HepG2 (cell line): Measurements from ENCODE around the gene CHD9. TPM values are rescaled to one million over a fixed set of nuclear protein-coding genes. Genes with fewer than 3 reads are reported as not detected.

ENCODE experiments used
- CREM ChIP-seq, 2 experiments: sonication (generic) in 1 of 2; formaldehyde crosslinking in 1 of 2; IDR thresholded peaks; 2 replicates each; pipeline versions ENCODE4 v1.4.0 to v1.6.1; 2016 to 2020; ENCODE audit warnings: antibody characterized with exemption in 1 of 2, mild to moderate bottlenecking in 1 of 2, missing genetic modification reagents in 1 of 2
- KLF16 ChIP-seq, 2 experiments: sonication (generic) in 1 of 2; formaldehyde crosslinking in 1 of 2; IDR thresholded peaks; 2 replicates each; pipeline versions ENCODE4 v1.6.1 to v1.8.0; 2016 to 2023; ENCODE audit warnings: missing genetic modification reagents in 2 of 2, missing compliant biosample characterization in 1 of 2
- KLF9 ChIP-seq: IDR thresholded peaks from 2 replicates; pipeline ENCODE4 v1.6.1; 2016; ENCODE audit warnings: low read depth
- NONO ChIP-seq, 2 experiments: fragments of 450-650 bp in 1 of 2; sonication (generic) in 1 of 2; formaldehyde crosslinking in 1 of 2; IDR thresholded peaks in 1 of 2; conservative IDR thresholded peaks in 1 of 2; 2 replicates each; pipeline versions ENCODE4 v1.6.1 to v1.8.0; 2017 to 2022; ENCODE audit warnings: mild to moderate bottlenecking in 1 of 2, missing genetic modification reagents in 1 of 2, moderate library complexity in 1 of 2
- RFX5 ChIP-seq: IDR thresholded peaks from 2 replicates; pipeline ENCODE4 v1.6.1; 2011; ENCODE audit warnings: low read depth, low read length, improper control_type of control experiment
- RXRB ChIP-seq: IDR thresholded peaks from 2 replicates; pipeline ENCODE4 v1.6.1; 2016; ENCODE audit warnings: borderline replicate concordance, missing genetic modification reagents, missing compliant biosample characterization
- SAFB2 ChIP-seq: sonication (generic); formaldehyde crosslinking; IDR thresholded peaks from 2 replicates; pipeline ENCODE4 v1.5.1; 2020; ENCODE audit warnings: missing genetic modification reagents, low read depth, mild to moderate bottlenecking, borderline replicate concordance
- SUZ12 ChIP-seq: fragments of 150-350 bp; IDR thresholded peaks from 2 replicates; pipeline ENCODE4 v1.6.1; 2014; ENCODE audit warnings: low read depth, low read length
- XBP1 ChIP-seq: sonication (generic); formaldehyde crosslinking; IDR thresholded peaks from 2 replicates; pipeline ENCODE4 v1.5.0; 2020; ENCODE audit warnings: missing genetic modification reagents
- ZFP90 ChIP-seq: sonication (generic); formaldehyde crosslinking; IDR thresholded peaks from 2 replicates; pipeline ENCODE4 v1.8.0; 2022; ENCODE audit warnings: missing genetic modification reagents, mild to moderate bottlenecking, inconsistent platforms, borderline replicate concordance
- ZMYM3 ChIP-seq: sonication (generic); formaldehyde crosslinking; IDR thresholded peaks from 2 replicates; pipeline ENCODE4 v1.5.1; 2020; ENCODE audit warnings: mild to moderate bottlenecking, missing genetic modification reagents
- ZNF326 ChIP-seq: sonication (generic); formaldehyde crosslinking; IDR thresholded peaks from 2 replicates; pipeline ENCODE4 v1.4.0; 2020; ENCODE audit warnings: missing genetic modification reagents, borderline replicate concordance
- ZNF350 ChIP-seq: sonication (generic); formaldehyde crosslinking; IDR thresholded peaks from 2 replicates; pipeline ENCODE4 v1.4.0; 2020; ENCODE audit warnings: mild to moderate bottlenecking, low read depth, missing genetic modification reagents, borderline replicate concordance
- ZNF543 ChIP-seq: sonication (generic); formaldehyde crosslinking; IDR thresholded peaks from 2 replicates; pipeline ENCODE4 v1.4.0; 2020; ENCODE audit warnings: mild to moderate bottlenecking, missing genetic modification reagents
- ZNF550 ChIP-seq: sonication (generic); formaldehyde crosslinking; IDR thresholded peaks from 2 replicates; pipeline ENCODE4 v1.4.0; 2020; ENCODE audit warnings: mild to moderate bottlenecking, missing genetic modification reagents, borderline replicate concordance
- ZNF629 ChIP-seq: sonication (generic); formaldehyde crosslinking; conservative IDR thresholded peaks from 2 replicates; pipeline ENCODE4 v1.5.0; 2020; ENCODE audit warnings: missing genetic modification reagents
- ZNF782 ChIP-seq: sonication (generic); formaldehyde crosslinking; IDR thresholded peaks from 2 replicates; pipeline ENCODE4 v1.4.0; 2020; ENCODE audit warnings: missing genetic modification reagents, mild to moderate bottlenecking, borderline replicate concordance
- ZNF816 ChIP-seq: sonication (generic); formaldehyde crosslinking; IDR thresholded peaks from 2 replicates; pipeline ENCODE4 v1.8.0; 2022; ENCODE audit warnings: missing genetic modification reagents, mild to moderate bottlenecking, borderline replicate concordance
- polyA plus RNA-seq, 8 experiments: library from polyadenylated mRNA; depleted of rRNA in 3 of 8; stranded (reverse) in 7 of 8; unstranded in 1 of 8; fragments of >200 nt; fragmentation: Illumina TruSeq in 4 of 8; extraction: Trizol in 4 of 8; gene quantifications; 2 replicates each; pipeline versions ENCODE4 v1.2.1 to v1.2.3, GENCODE V29; 2011 to 2016; ENCODE audit warnings: low read depth in 4 of 8, missing spikeins in 1 of 8, mixed read lengths in 1 of 8; ENCODE audit not compliant: insufficient read depth in 1 of 8
- total RNA-seq, 5 experiments: library from RNA; depleted of rRNA; stranded (reverse); fragments of >200 nt; fragmentation: Illumina TruSeq; extraction: Trizol; gene quantifications; 2 replicates each; pipeline ENCODE4 v1.2.3, GENCODE V29; 2016; ENCODE audit warnings: low read depth in 1 of 5
- TF ChIP-seq, protein P1 (sequence below): sonication (generic); formaldehyde crosslinking; IDR thresholded peaks from 2 replicates; pipeline ENCODE4 v1.4.0; 2020; ENCODE audit warnings: missing genetic modification reagents, borderline replicate concordance
- TF ChIP-seq, protein P2 (sequence below): sonication (generic); formaldehyde crosslinking; IDR thresholded peaks from 2 replicates; pipeline ENCODE4 v1.5.0; 2020; ENCODE audit warnings: missing genetic modification reagents
- TF ChIP-seq, protein P3 (sequence below): IDR thresholded peaks from 2 replicates; pipeline ENCODE4 v1.6.1; 2012; ENCODE audit warnings: inconsistent platforms
- TF ChIP-seq, protein P4 (sequence below): sonication (generic); formaldehyde crosslinking; IDR thresholded peaks from 2 replicates; pipeline ENCODE4 v1.8.0; 2022; ENCODE audit warnings: missing genetic modification reagents, mild to moderate bottlenecking, inconsistent platforms, borderline replicate concordance
- TF ChIP-seq, protein P5 (sequence below): sonication (generic); formaldehyde crosslinking; conservative IDR thresholded peaks from 2 replicates; pipeline ENCODE4 v1.4.0; 2020; ENCODE audit warnings: missing genetic modification reagents

CHD9 gene
- total and polyA plus RNA-seq, 2 of the 13 experiments (the other 11 are each of a cell fraction or from before 2014, with no cell fraction given) = 23.4 to 27.7 TPM

DNA sequence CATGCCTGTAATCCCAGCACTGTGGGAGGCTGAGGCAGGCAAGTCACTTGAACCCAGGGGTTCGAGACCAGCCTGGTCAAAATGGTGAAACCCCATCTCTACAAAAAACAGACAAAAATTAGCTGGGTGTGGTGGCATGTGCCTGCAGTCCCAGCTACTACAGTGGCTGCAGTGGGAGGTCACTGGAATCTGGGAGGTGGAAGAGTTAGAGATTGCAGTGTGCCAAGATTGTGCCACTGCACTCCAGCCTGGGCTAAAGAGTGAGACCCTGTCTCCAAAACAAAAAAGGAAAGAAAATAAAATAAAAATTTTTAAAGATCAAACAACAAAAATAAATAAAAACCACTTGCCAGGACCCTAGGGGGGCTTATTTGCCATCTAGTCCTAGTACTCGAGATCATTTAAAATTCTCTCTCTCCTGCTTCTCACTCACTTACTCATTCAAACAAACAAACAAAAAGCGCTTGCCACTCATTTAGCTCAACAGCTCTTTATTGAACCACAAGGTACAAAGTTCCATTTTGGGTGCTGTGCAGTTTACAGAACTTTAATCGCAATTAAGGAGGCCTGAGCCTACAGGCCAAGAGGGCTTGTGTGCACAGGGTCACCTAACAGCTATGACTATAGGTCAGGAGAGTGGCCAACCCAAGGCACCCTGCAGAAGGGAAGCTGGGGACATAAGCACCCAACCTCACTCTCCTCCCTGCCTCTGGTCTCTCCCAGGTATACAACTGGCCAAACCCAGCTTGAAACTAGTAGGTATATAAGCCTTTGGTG lies 6.5 kb upstream of the CHD9 start (continued):
- TF ChIP-seq ZMYM3 (CRISPR knock-in tag) (no peak; the same call in 1 of the 2 replicates), RXRB (CRISPR knock-in tag) (peak; percentile 84), CREM (IDR thresholded peaks at IDR 0.05) (peak; percentile 35; the same call in 1 of the 2 replicates), CREM (CRISPR knock-in tag; IDR thresholded peaks at IDR 0.05) (no peak), SAFB2 (CRISPR knock-in tag) (no peak), ZNF543 (CRISPR knock-in tag) (0 out of 2 replicates have a peak, but pooled peaks have one; percentile 40), XBP1 (CRISPR knock-in tag) (no peak), ZNF782 (CRISPR knock-in tag) (no peak; the same call in 1 of the 2 replicates), SUZ12 (no peak), ZFP90 (CRISPR knock-in tag) (no peak), ZNF816 (CRISPR knock-in tag) (no peak), KLF9 (CRISPR knock-in tag) (no peak), RFX5 (no peak), ZNF550 (CRISPR knock-in tag) (no peak), ZNF350 (CRISPR knock-in tag) (no peak), NONO (IDR thresholded peaks at IDR 0.05) (no peak), NONO (CRISPR knock-in tag; conservative IDR thresholded peaks at IDR 0.05) (no peak), ZNF326 (CRISPR knock-in tag) (no peak), ZNF629 (no peak), KLF16 (CRISPR knock-in tag; IDR thresholded peaks at IDR 0.05) (peak in 1 of 2 experiments; percentile 53; a peak in 1 of 4 replicates)
- TF ChIP-seq, protein P1, sequence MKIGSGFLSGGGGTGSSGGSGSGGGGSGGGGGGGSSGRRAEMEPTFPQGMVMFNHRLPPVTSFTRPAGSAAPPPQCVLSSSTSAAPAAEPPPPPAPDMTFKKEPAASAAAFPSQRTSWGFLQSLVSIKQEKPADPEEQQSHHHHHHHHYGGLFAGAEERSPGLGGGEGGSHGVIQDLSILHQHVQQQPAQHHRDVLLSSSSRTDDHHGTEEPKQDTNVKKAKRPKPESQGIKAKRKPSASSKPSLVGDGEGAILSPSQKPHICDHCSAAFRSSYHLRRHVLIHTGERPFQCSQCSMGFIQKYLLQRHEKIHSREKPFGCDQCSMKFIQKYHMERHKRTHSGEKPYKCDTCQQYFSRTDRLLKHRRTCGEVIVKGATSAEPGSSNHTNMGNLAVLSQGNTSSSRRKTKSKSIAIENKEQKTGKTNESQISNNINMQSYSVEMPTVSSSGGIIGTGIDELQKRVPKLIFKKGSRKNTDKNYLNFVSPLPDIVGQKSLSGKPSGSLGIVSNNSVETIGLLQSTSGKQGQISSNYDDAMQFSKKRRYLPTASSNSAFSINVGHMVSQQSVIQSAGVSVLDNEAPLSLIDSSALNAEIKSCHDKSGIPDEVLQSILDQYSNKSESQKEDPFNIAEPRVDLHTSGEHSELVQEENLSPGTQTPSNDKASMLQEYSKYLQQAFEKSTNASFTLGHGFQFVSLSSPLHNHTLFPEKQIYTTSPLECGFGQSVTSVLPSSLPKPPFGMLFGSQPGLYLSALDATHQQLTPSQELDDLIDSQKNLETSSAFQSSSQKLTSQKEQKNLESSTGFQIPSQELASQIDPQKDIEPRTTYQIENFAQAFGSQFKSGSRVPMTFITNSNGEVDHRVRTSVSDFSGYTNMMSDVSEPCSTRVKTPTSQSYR = peak; percentile 39; the same call in 1 of the 2 replicates
- TF ChIP-seq, protein P2, sequence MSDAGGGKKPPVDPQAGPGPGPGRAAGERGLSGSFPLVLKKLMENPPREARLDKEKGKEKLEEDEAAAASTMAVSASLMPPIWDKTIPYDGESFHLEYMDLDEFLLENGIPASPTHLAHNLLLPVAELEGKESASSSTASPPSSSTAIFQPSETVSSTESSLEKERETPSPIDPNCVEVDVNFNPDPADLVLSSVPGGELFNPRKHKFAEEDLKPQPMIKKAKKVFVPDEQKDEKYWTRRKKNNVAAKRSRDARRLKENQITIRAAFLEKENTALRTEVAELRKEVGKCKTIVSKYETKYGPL = no peak
- TF ChIP-seq, protein P3, sequence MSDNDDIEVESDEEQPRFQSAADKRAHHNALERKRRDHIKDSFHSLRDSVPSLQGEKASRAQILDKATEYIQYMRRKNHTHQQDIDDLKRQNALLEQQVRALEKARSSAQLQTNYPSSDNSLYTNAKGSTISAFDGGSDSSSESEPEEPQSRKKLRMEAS = no peak
- TF ChIP-seq, protein P4, sequence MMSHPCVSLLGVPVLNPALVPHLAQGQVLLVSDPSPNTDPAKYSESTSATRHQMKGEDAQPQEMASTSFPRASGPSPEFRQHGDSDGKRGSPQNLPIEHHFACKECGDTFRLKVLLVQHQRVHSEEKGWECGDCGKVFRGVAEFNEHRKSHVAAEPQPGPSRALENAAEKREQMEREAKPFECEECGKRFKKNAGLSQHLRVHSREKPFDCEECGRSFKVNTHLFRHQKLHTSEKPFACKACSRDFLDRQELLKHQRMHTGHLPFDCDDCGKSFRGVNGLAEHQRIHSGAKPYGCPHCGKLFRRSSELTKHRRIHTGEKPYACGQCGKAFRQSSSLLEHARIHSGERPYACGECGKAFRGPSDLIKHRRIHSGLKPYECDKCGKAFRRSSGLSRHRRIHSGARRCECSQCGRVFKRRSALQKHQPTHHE (CRISPR knock-in tag) = no peak
- TF ChIP-seq, protein P5, sequence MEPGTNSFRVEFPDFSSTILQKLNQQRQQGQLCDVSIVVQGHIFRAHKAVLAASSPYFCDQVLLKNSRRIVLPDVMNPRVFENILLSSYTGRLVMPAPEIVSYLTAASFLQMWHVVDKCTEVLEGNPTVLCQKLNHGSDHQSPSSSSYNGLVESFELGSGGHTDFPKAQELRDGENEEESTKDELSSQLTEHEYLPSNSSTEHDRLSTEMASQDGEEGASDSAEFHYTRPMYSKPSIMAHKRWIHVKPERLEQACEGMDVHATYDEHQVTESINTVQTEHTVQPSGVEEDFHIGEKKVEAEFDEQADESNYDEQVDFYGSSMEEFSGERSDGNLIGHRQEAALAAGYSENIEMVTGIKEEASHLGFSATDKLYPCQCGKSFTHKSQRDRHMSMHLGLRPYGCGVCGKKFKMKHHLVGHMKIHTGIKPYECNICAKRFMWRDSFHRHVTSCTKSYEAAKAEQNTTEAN (CRISPR knock-in tag) = no peak
